ENCODE measurements around the gene CXorf66. TPM values are rescaled to one million over a fixed set of nuclear protein-coding genes. Genes with fewer than 3 reads are reported as not detected.

Gene CXorf66
- total RNA-seq, 1 experiment from 2014 or later: not detected

GRCh38 chrX:139907078-139907477 lies 58.2 kb downstream of the CXorf66 start:
- Mint-ChIP-seq H3K4me3 (no peak overlapping the region), H3K27me3 (ENCODE audit: low read depth) (no peaks in the 10 kb centered on the region), H3K27ac (peak overlapping the region; percentile 2; the same call in 1 of the 2 replicates), H3K36me3 (no peaks in the 10 kb centered on the region), H3K4me1 (peaks cover 32% of the 10 kb centered on the region), H3K9me3 (no peaks in the 10 kb centered on the region)
- ATAC-seq (no peak), DNase-seq (ENCODE audit: low spot score) (no peak)
- CTCF ChIA-PET: no interaction called here
- POLR2A ChIA-PET: no interaction called here
- TF ChIP-seq KAT7 (CRISPR knock-in tag; IDR thresholded peaks at IDR 0.05; ENCODE audit: borderline replicate concordance): no peak

- H3K4me1 Mint-ChIP-seq: peaks cover 28% of the 10 kb centered on the region
- CTCF ChIA-PET: no interaction called here
These were observed 59.6 kb downstream of the CXorf66 start for GRCh38 chrX:139905743-139906142.

More at GRCh38 chrX:139905743-139906142, 59.6 kb downstream of the CXorf66 start:
- H3K27me3 Mint-ChIP-seq (ENCODE audit: low read depth): no peaks in the 10 kb centered on the region
- no peak for ATAC-seq
- H3K27ac Mint-ChIP-seq: no peak overlapping the region
- DNase-seq (ENCODE audit: low spot score): no peak
- TF ChIP-seq MYBL2 (CRISPR knock-in tag; IDR thresholded peaks at IDR 0.05) (no peak), SMAD3 (CRISPR knock-in tag; IDR thresholded peaks at IDR 0.05; ENCODE audit: borderline replicate concordance) (no peak), PRRX2 (CRISPR knock-in tag; IDR thresholded peaks at IDR 0.05) (no peak), USF1 (CRISPR knock-in tag; IDR thresholded peaks at IDR 0.05) (no peak)
- no peak overlapping the region for H3K4me3 Mint-ChIP-seq
- H3K36me3 Mint-ChIP-seq: no peaks in the 10 kb centered on the region
- POLR2A ChIA-PET: no interaction called here
- no peaks in the 10 kb centered on the region for H3K9me3 Mint-ChIP-seq

Small RNAs within 50 kb of the gene (microRNA-seq; reads per million reads assigned to microRNA genes)
- gene MIR505 (ENCODE audit: borderline number of aligned reads): 105 reads per million, percentile 64 among the genes with 10 or more reads in this experiment

Other genes with a start within 250 kb of the CXorf66 start
- 33.6 to 41.0 TPM (median 38.6 TPM) in 3 replicates for gene ATP11C, start 32.5 kb downstream of the CXorf66 start, total RNA-seq (2021)